DMS53 (cell line): ENCODE measurements around the gene SLC23A2.
"Not testable (repeated sequence)": the region's sequence is repeated elsewhere in the genome, so short reads cannot be mapped to it uniquely, and the experiment has no call there.

Experiments used
- DNase-seq: peaks from one replicate; lab custom pipeline; 2025; lab: John Stamatoyannopoulos, UW

SLC23A2 gene

DNA sequence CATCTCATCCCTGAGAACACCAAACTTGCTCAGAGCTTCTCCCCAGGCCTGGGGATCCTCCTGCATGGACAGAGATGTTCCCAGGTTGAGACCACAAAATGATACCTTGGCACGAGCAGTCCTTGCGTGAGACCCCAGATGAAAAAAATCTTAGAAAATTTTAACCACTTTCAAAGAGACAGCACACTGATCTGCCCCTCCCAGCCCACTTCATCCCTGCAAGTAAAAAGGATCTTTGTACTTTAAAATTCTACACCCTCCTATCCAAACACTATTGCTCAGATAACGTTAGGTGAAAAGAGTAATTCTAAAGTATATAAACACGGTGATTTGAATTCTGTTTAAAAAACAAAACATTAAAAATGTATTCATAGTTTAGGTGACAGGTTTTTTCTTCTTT is 98.5 kb downstream of the SLC23A2 start:
- no peak for DNase-seq

DNA sequence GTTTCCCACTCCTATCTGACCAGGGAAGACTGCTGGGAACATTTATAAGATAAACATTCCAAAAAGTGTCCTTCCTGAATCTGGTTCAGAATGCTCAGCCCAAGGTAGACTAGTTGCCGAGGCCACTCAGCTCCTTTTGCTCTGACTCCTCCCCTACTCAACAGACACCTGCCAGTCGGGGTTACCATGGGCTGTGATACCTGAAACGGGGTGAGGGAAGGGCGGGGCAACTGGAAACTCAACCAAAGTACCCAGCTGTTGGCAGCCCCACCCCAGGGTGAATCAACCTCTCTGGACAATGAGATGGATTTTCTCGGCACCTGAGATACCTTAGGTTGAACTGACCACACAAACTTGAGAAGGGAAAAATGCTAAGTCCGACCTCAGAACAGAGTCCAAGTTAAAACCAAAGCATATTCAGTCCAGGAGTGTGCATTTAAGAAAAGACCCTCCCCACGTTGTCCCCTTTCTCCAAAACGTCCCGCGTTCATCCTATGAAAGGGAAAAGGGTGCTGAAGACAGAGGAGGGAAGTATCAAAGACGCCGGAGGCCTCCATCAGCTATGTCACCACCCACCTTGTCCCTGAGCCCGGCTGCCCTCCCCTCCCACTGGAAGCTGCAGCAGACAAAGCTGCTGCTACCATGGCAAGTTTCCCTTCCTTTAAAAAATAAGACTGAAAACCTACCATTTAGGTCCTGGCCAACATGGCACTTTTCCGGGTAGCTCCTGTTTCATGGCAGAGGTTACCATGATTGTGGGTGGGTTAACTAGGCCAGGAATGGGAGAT is 100.1 kb downstream of the SLC23A2 start:
- no peak for DNase-seq

DNA sequence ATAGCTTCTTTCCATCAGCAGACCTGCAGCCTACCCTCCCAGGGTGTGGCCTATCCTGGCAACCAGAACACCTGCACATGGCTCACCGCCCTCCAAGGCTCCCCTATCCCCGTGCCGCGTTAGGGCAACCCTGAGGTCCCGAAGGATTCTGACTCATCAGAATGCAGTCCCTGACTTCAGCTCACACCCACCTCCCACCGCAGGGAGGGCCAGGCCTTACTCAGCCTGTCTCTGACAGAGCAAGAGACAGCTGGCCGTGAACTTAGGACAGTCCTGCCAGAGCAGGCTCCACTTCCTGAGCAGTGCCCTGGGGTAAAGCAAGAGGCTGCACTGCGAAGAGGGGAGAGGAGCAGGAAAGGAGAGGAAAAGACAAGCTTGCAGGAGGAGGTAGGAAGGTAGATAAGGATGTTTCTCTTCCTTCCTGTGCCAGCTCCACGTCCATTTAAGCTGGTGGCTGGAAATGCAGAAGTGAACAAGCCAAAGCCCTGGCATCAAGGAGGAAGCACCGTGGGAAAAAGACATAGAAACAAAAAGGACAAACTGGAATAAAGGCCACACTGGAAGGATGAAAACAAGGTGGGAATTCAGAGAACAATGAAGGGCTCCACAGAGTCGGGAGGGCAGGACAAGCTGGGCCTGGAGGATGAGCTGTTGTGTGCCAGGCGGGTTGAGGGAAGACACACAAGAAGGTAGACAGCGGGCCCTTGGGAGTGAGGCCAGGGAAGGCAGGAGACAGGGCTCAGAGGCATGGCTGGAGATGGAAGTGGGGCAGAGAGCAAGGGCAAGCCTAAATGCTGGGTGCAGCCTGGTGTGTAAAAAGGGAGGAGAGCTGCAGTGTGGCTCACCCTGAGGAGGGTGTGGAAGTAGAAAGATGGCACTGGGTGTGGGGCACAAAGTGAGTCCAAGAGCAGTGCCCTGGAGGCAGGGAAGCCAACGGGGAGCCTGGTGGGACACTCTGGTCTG is 102.7 kb downstream of the SLC23A2 start:
- no peak for DNase-seq

DNA sequence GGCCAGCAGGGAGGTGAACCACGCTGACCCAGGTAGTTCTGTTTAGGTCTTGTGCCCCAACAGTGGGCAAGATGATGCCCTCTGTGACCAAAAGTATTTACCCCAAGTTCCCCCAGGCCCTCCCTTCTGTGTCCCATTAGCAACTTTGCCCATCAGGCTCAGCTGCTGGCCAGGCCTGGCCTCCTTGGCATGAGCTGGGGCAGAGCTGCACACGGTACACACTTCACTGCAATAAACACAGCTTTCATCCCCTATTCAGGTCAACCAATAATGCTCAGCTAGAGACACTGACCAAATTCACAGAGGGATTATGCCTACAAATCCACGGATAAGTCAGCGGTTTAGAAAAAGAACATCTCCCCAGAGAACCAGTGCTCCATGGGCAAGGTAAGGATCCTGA is 103.7 kb downstream of the SLC23A2 start:
- DNase-seq, result no peak

DNA sequence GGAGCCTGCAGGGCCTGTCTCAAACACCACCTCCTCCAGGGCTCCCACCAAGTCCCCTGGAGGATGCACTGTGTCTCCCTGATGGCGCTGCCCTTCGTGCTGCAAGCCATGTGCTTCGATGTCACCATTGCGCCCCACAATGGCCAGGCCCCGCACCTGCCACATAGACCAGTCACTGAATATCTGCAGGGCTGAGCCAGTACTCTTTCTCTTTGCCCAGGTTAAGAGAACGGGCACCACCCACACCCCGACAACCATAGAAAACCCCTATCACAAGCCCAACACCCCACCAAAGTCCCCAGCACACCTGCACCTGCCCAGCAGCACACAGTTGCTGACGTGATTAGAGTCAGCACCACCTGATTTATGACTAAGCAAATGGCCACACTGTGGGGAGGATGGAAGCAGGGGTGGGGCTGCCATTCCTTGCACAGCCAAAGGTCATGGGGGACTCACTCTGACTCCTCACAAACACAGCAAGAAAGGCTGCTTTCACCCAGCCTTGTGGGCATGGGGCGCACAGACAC is 104.3 kb downstream of the SLC23A2 start:
- peak; percentile 26 for DNase-seq

DNA sequence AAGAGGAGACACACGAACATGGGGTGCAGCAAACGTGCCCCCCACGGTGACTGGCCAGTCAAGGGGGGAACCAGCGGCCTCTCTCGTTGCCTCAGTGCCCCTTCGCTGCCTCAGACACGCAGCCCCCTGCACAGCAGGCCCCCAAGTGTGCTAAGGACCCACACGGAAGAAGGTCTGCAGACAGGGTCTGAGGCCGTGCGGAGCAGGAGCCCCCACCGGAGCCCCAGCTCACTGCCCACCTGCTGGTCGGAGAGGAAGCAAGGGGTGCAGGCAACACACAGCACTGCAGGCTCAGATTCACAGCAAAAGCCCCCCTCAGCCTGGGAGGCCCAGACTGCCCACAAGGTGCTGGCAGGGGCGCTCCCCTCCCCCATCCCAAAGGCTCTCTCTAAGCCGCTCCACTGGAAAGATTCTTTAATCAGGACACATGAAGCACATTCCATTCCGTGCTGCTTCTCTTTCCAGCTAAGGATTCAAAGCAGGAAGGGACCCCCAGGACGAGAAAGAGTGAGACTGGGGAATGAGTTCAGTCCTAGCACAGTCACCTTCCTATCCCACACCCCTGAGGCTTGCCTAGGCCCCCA is 105.1 kb downstream of the SLC23A2 start:
- DNase-seq, result no peak

DNA sequence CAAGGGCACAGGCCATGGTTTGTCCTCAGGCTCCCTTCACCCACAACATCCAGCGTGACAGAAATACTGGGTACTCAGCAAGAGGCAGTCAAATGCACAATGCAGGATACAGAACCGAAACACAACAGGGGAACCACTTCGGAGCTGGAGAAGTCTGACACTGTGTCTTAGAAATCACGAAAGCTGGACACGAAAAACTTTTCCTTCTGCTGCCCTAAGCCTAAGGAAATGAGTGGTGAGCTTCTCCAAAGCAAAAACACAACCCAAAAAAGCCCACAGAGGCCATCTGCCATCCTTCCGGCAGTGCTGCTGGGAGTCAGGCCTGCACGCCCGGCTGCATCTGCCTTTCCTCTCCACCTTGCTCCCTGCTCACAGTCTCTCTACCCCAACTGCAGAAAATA is 106.3 kb downstream of the SLC23A2 start:
- DNase-seq, result no peak

DNA sequence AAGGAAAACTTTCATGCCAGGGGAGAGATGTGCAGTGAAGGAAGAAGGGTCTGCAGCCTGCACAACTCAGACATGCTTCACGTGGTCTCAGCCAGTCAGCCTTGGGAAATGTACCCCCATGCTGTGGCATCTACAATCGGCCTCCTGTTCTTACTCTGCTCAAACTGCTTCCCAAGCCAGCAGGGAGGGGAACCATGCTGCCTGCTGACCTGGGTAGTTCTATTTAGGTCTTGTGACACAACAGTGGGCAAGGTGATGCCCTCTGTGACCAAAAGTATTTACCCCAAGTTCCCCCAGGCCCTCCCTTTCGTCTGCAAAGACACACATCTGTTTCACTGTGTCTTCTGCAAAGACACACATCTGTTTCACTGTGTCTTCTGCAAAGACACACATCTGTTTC is 106.9 kb downstream of the SLC23A2 start:
- no peak for DNase-seq

DNA sequence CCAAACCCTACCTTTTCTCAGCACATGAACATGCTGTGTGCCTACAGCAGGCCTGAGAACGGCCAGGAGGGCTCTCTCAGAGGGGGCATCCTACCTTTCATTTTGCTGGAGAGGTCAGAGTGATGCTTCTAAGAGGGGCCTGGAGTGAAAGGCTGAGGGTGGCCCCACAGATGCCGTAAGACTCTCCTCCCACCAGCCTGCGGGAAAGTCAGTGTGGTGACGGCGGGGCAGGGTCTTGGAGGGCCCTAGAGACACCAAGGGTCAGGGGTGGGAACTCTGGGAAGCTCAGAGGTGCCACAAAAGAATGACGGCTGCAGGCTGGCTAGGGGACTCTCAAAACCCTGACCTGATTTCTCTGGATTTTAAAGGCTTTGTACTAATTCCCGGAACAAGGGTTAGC is 107.6 kb downstream of the SLC23A2 start:
- no peak for DNase-seq

DNA sequence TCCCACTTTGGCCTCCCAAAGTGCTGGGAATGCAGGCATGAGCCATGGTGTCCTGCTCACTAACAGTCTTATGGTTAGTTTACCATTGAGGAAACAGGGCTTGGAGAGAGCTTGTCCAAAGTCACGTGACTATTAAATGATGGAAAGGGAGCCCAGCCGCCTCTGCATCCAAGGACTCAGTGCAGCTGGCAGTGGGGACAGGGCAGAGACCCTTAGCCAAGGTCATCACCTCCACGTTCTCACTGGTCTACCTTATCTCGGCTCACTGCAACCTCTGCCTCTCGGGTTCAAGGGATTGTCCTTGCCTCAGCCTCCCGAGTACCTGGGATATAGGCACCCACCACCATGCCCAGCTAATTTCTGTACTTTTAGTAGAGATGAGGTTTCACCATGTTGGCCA is 109.3 kb downstream of the SLC23A2 start:
- DNase-seq, result no peak

DNA sequence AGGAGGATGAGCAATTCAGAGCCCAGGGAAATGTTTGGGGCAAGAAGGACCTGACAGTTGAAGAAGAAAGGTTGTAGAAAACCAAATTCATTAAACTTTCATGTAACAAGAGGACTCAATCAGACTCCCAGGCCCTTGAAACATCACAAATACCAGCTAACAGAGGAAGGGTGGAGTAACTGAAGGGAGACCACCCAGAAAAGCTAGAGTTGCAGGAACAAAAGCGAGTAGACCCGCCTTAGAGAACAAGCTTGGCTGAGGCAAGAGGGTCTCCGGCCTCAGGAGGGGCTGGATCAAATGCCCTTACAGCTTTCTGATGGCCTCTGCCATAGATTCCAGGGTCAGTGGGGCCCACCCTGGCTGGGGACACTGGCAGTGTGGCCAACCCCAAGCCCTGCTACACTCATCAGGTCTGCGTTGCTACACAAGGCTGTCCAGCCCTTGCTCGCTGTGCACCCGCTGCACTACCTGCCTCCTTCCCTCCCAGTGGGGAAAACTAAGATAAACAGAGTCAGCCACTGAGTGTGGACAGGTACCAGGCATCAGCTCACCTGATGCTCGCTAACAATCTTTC is 110.0 kb downstream of the SLC23A2 start:
- DNase-seq, result no peak

DNA sequence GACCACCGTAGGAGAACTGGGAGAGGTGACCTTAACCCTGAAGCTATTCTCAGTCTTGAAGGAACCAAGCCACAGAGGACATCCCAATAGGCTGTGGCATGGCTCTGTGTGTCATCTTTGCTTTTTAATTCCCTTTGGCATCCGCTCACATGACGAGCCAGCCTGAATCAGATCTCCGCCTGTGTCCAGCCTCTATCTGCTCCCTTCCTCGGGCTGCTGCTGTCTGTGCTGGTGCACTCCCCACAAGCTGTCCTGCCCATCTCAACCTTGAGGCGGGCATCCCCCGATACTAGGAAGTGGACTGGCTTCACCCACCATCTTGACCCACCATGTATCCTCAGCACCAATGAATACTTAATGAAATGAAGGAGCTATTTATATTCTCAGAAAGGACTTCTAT is 111.9 kb downstream of the SLC23A2 start:
- no peak for DNase-seq

DNA sequence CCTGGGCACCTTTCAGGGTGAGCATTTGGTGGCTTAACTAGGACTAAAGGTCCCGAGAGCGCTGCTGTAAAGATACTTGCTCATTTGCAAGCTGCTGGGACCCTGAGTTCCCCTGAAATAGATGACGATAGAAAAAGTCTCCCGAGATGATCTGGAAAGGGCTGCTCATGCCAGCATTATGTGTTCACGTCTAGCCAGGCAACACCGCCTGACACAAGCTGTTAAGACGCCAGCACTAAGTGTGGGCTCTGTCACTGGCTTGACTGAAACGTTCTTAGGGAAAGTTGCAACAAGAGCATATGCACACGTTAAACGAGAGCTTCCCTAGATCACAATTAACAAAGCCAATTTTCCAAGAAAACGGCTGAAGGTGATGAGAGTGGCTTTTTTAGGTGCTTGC is 113.7 kb downstream of the SLC23A2 start:
- no peak for DNase-seq

DNA sequence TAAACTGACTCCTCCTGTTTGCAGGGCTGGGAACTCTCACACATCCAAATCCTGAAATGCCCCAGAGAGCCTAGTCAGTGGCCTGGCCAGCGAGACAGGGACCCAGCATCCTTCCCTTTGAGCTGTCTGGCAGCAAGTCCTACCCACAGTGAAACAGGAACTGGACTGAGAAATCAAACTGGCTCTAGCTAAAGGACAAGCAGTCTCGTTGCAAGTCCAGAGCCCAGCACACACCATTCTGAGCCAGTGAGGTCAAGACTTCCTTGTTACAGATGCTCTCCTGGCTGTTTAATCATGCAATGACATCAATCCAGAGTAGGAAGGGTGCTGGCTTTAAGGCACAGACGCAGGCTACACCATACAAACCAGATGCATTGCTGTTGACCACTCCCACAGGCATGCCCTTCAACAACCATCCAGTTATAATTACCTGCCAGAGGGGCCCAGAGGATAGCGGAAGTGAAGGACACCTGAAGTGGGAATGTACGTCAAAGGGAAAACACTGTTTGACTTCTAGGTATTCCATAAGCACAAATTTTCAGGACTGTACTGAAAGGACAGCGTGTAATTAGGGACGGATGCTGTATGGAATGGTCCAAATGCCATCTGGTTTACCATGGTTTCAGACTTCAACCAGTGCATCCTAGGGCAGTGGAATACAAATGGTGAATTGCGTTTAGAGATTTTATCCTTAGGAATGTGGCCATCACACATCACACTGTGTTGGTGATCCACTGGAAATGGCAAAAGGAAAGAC is 114.4 kb downstream of the SLC23A2 start:
- no peak for DNase-seq

DNA sequence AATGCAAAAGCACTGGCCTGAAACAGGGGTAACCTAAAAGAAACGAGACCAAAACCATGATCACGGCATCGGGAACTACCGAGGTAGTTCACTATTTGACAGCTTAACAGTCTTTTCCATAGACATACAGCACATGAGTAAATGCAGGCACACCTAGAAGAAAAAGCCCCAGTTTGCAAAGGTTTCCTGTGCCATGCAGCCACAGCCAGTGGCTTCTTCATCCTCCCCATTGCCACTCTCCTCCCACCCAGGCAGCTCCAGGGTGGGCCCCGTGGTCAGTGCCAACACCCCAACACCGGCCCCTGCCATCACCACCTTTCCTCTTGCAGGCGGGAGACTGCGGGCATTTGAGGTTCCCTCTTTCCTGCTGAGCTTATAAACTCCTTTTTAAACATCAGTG is 115.4 kb downstream of the SLC23A2 start:
- DNase-seq, result no peak

DNA sequence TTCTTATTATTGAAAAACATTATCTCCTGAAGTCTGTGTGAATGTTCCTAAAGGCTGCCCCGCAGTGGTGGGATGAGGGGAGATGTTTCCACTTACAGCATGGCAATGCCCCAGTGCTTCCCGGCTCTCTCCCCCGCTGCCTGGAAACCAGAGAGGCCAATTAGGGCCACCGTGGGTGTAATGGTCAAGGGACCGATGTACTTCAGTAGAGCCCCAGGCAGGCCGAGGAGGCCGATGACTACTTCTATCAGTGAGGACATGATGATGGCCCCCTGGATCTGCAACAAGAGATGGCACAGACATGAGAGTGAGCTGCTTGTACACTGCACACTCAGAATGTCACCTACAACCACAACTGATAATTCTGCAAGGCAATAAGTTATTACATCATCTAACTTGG is 117.8 kb downstream of the SLC23A2 start:
- no peak for DNase-seq

DNA sequence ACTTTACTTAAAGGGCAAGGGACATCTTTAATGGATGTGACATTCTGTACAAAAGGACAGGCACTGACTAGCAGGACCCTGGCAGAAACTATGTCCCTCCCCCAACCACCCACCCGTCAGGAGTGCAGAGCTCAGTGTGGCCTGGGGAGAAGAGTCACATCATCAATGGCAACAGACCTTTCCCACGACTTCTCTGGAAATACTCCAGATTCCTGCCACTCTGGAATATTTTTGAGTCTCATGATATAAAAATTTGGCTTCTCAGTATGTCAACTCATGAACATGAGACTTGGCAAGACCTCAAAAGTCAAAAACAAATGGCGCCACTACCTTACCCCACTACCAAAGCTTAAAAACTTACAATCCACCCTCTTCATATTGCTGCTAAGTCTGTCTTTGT is 118.3 kb downstream of the SLC23A2 start:
- DNase-seq, result no peak

DNA sequence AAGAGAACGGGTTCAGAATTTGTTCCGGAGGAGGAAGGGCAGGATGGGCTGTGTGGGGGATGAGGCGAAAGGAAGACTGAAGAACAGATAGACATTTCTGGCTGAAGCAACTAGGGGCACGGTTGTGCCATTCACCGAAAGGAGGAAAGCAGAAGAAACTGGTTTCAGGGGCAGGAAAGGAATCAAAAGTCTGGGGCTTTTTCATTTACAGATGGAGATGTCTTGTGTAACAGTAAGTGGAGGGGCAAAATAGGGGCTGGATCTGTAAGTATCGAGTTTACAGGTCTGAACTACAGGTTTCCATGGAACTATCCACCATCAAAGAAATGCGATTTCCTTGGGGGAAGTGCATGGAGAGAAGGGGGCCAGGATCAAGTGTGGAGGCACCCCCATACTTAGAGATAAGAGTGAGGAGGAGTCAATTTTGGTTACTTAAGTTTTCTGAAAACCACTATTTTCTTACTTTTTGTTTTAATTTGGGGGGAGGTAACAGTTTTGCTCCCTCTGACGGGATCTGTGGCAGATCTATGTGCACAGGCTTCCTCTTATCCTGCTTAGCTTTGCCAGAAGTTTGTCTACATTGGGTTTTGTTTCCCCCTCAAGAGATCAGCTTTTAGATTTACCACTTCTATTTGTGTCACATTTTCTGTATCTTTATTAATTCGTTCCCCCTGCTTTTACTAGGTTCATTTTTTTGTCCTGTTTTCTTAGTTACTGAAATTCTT is 120.1 kb downstream of the SLC23A2 start:
- no peak for DNase-seq

DNA sequence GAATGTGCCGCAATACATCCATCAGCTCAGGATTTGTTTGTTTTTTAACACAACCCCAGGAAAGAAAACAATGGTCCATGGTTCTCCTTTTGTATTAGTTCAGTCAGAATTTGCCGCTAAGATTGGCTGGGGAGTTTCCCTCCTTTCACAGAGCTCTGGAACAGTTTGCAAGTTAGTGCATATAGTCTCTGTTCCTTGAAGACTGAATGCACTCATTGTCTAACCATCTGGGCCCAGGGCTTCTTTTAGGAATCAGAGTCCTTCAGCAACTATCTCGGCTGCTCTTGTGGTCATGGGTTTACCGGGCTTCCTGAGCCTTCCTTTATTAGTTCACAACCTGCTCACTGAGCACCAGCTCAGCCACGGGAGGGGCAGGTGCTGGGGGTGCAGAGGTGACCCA is 121.3 kb downstream of the SLC23A2 start:
- no peak for DNase-seq

DNA sequence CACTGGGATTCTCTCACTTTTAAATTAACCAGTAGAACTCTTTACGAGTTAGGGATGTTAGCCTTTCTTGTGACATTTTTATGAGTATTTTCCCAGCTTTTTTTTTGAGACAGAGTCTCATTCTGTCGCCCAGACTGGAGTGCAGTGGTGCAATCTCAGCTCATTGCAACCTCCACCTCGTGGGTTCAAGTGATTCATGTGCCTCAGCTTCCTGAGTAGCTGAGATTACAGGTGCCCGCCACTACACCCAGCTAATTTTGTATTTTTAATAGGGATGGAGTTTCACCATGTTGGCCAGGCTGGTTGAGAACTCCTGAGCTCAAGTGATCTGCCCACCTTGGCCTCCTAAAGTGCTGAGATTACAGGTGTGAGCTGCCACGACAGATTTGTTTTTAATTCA is 123.2 kb downstream of the SLC23A2 start:
- DNase-seq, result not testable (repeated sequence)

DNA sequence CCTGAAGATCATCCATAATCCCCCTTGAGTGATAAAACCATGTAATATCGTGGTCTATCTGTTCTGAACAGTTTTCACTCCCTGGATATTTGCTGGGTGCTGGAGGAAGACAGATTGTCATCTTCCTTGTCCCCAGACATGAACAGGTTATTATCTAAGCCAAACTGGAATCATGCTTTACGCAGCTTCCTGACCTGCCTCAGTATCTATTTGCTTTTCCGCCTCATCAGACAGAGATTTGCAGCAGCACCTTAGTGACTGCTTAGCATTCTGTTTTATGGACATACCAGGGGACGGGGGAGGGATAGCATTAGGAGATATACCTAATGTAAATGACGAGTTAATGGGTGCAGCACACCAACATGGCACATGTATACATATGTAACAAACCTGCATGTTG is 124.6 kb downstream of the SLC23A2 start:
- DNase-seq, result peak; percentile 11
